NAMALWA (cell line): ENCODE measurements around the gene SHROOM3.

Experiments
- DNase-seq: peaks from one replicate; pipeline ENCODE4 v3.0.0-alpha.2; 2015; ENCODE audit warnings: low spot score

Gene SHROOM3

GRCh38 chr4:76830964-76831703 is 396.1 kb downstream of the SHROOM3 start:
- no peak for DNase-seq

- DNase-seq = no peak
These were observed 396.8 kb downstream of the SHROOM3 start for GRCh38 chr4:76831711-76832373.
